BE2C (cell line): ENCODE results near the gene POU5F1.

Experiments used
- DNase-seq: peaks from one replicate; pipeline ENCODE4 v3.0.0-alpha.2; 2020
- H3K27me3 ChIP-seq: fragments of 250-450 bp; sonication (Bioruptor Pico); 2 replicates; pipeline ENCODE4 v1.5.1; 2020; ENCODE audit warnings: mild to moderate bottlenecking
- H3K36me3 ChIP-seq: fragments of 250-450 bp; sonication (Bioruptor Pico); 2 replicates; pipeline ENCODE4 v1.5.1; 2020; ENCODE audit warnings: mild to moderate bottlenecking
- H3K4me1 ChIP-seq: fragments of 250-450 bp; sonication (Bioruptor Pico); 2 replicates; pipeline ENCODE4 v1.5.1; 2020
- H3K4me3 ChIP-seq: 2 replicates; pipeline ENCODE4 v1.5.1; 2011; ENCODE audit warnings: low read depth, low read length
- H3K9me3 ChIP-seq: fragments of 250-450 bp; sonication (Bioruptor Pico); 2 replicates; pipeline ENCODE4 v1.5.1; 2020
- CTCF ChIP-seq: IDR thresholded peaks from 2 replicates; pipeline ENCODE4 v1.5.1; 2012; ENCODE audit warnings: mild to moderate bottlenecking, low read depth, low read length

Gene POU5F1

DNA sequence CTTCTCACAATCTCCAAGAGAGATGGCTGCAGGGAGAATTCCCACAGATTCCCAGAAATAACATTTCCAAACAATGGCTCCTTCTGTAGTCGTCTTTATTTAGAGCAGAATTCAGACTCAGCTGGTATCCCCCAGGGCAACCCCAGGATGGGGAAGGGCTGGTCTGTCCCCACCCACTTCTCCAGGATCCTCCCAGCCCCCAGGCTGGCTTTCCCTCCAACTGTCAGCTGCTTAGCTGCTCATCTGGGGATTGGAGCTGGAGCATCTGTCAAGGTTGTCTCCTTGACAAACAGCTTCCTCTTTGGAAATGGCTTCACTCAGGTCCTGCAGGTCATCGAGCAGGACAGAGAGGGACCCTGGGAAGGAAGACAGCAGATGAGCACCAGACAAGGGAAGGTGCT is 28.1 kb downstream of the POU5F1 start:
- TF ChIP-seq CTCF, result no peak
- DNase-seq, result no peak
- H3K9me3 ChIP-seq, result no peaks in the 10 kb centered on the region

GRCh38 chr6:31140643-31141042 is 29.8 kb downstream of the POU5F1 start:
- TF ChIP-seq CTCF, result no peak
- Histone ChIP-seq H3K27me3 (no peaks in the 10 kb centered on the region), H3K4me1 (no peaks in the 10 kb centered on the region), H3K9me3 (no peaks in the 10 kb centered on the region), H3K36me3 (no peaks in the 10 kb centered on the region), H3K4me3 (no peak overlapping the region)
- no peak for DNase-seq

More for the DNA sequence above, 28.1 kb downstream of the POU5F1 start:
- Histone ChIP-seq H3K4me3 (no peak overlapping the region), H3K36me3 (no peaks in the 10 kb centered on the region), H3K27me3 (no peaks in the 10 kb centered on the region), H3K4me1 (no peaks in the 10 kb centered on the region)

DNA sequence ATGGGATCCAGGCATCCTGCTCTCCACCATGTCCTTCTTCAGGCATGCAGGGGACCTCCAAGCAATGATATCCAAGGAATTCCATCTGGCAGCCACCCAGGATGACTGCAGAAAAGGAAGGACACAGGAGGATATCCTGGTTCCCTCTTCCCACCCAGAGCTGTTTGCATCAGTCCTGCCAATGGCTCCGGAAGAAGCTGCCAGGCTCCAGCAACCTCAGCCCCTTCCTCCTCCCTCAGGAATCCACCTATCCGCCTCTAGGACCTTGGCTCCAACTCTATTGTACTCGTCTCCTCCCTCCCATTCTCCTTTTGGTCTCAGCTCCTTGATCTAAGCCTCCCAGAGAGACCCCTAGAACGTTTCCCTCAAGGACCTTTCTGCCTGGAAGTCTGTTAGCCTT is 30.9 kb downstream of the POU5F1 start:
- no peak for TF ChIP-seq CTCF
- no peaks in the 10 kb centered on the region for H3K9me3 ChIP-seq
- H3K36me3 ChIP-seq, result no peaks in the 10 kb centered on the region
- no peaks in the 10 kb centered on the region for H3K4me1 ChIP-seq
- H3K27me3 ChIP-seq, result no peaks in the 10 kb centered on the region
- DNase-seq, result no peak
- H3K4me3 ChIP-seq, result no peak overlapping the region

- Histone ChIP-seq H3K9me3 (no peaks in the 10 kb centered on the region), H3K4me1 (no peaks in the 10 kb centered on the region), H3K4me3 (no peak within 1 kb of the TSS), H3K36me3 (no peaks in the 10 kb centered on the region), H3K27me3 (no peaks in the 10 kb centered on the region)
- no peak for DNase-seq
- TF ChIP-seq CTCF, result no peak
Observed at GRCh38 chr6:31138982-31139381, 31.5 kb downstream of the POU5F1 start, which contains the start of gene PSORS1C2. TSS of gene PSORS1C2 (minus strand) at chr6:31139066. CDS start at chr6:31139026, 40 bp downstream.

- Histone ChIP-seq H3K27me3 (no peaks in the 10 kb centered on the region), H3K4me1 (no peaks in the 10 kb centered on the region), H3K4me3 (no peak overlapping the region), H3K9me3 (no peaks in the 10 kb centered on the region), H3K36me3 (no peaks in the 10 kb centered on the region)
- TF ChIP-seq CTCF, result no peak
- DNase-seq, result no peak
Observed at GRCh38 chr6:31135710-31136109, 34.8 kb downstream of the POU5F1 start.

DNA sequence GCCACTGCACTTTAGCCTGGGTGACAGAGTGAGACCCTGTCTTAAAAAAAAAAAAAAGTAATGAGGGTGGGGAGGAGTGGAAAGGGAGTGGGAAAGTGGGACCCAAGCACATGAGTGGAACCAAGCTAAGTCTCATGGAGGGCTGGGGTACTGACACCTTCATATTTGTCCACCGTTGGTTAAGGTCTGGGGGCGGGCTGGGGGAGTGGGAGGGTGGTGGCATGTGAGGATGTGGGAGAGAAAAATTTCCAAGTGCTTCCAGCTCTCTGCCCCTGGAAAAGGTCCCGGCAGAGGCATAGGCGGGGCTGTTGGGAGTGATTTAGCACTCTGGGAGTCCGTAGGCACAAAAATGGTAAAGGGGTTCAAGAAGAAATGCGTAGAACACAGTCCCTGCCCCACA is 37.7 kb downstream of the POU5F1 start:
- Histone ChIP-seq H3K4me3 (no peak overlapping the region), H3K27me3 (0 out of 2 replicates have a peak, but pooled peaks cover 2% of the 10 kb centered on the region), H3K36me3 (no peaks in the 10 kb centered on the region), H3K9me3 (no peaks in the 10 kb centered on the region), H3K4me1 (no peaks in the 10 kb centered on the region; the same call in 1 of the 2 replicates)
- no peak for TF ChIP-seq CTCF
- DNase-seq, result no peak
